GDM1 (cell line): Measurements from ENCODE around the gene MYO16.

Experiments used
- DNase-seq: peaks from one replicate; lab custom pipeline; 2025; lab: John Stamatoyannopoulos, UW

The MYO16 gene

GRCh38 chr13:108663710-108664109 lies 34.3 kb downstream of the MYO16 start:
- no peak for DNase-seq

- no peak for DNase-seq
These were observed 37.8 kb downstream of the MYO16 start for GRCh38 chr13:108667205-108667604.

GRCh38 chr13:108669381-108669780 lies 40.0 kb downstream of the MYO16 start:
- no peak for DNase-seq

GRCh38 chr13:108674346-108674745 lies 44.9 kb downstream of the MYO16 start:
- DNase-seq, result no peak

- no peak for DNase-seq
These were observed 45.4 kb downstream of the MYO16 start for GRCh38 chr13:108674771-108675170.

- no peak for DNase-seq
These were observed 47.2 kb downstream of the MYO16 start for GRCh38 chr13:108676620-108677019.

- no peak for DNase-seq
These were observed 48.4 kb downstream of the MYO16 start for GRCh38 chr13:108677806-108678205.

- DNase-seq, result no peak
These were observed 50.6 kb downstream of the MYO16 start for GRCh38 chr13:108680011-108680410.

- DNase-seq, result no peak
These were observed 52.7 kb downstream of the MYO16 start for GRCh38 chr13:108681986-108682575.

GRCh38 chr13:108682714-108683113 lies 53.3 kb downstream of the MYO16 start:
- no peak for DNase-seq

GRCh38 chr13:108686027-108686426 lies 56.6 kb downstream of the MYO16 start:
- DNase-seq, result no peak

GRCh38 chr13:108690726-108691125 lies 61.3 kb downstream of the MYO16 start:
- DNase-seq, result no peak

- DNase-seq, result no peak
These were observed 71.2 kb downstream of the MYO16 start for GRCh38 chr13:108700422-108701170.

- no peak for DNase-seq
These were observed 72.8 kb downstream of the MYO16 start for GRCh38 chr13:108702171-108702570.

GRCh38 chr13:108705031-108705430 lies 75.6 kb downstream of the MYO16 start:
- no peak for DNase-seq

GRCh38 chr13:108707584-108707983 lies 78.2 kb downstream of the MYO16 start:
- no peak for DNase-seq

GRCh38 chr13:108708921-108709320 lies 79.5 kb downstream of the MYO16 start:
- no peak for DNase-seq

GRCh38 chr13:108711386-108711785 lies 82.0 kb downstream of the MYO16 start:
- no peak for DNase-seq

- DNase-seq, result no peak
These were observed 96.1 kb downstream of the MYO16 start for GRCh38 chr13:108725471-108725870.

- DNase-seq, result no peak
These were observed 99.0 kb downstream of the MYO16 start for GRCh38 chr13:108728370-108728769.

- no peak for DNase-seq
These were observed 103.7 kb downstream of the MYO16 start for GRCh38 chr13:108733022-108733560.

- DNase-seq, result no peak
These were observed 105.3 kb downstream of the MYO16 start for GRCh38 chr13:108734676-108735075.

- no peak for DNase-seq
These were observed 112.5 kb downstream of the MYO16 start for GRCh38 chr13:108741930-108742329.
